Caki2 (cell line): Measurements from ENCODE around the gene ULK3. TPM values are rescaled to one million over a fixed set of nuclear protein-coding genes. Genes with fewer than 3 reads are reported as not detected.

Experiments used
- DNase-seq: peaks from one replicate; pipeline ENCODE4 v3.0.0-alpha.2; 2015; ENCODE audit warnings: low read depth
- in situ Hi-C: cut with HindIII; loops from 2 replicates; pipeline ENCODE4 v1.10.0; 2016; ENCODE audit warnings: low sequenced_read_pairs, low pct_unique_long_range_greater_than_20kb, mixed read lengths
- total RNA-seq: library from RNA; depleted of rRNA; stranded (reverse); fragments of >200 nt; shearing (Covaris generic); gene quantifications from 2 replicates; pipeline ENCODE4 v1.2.3, GENCODE V29; 2014; ENCODE audit warnings: low replicate concordance

ULK3 gene
- total RNA-seq, 1 experiment from 2014 or later = 30.4 TPM

- in situ Hi-C loops = no loop called here
- no peak for DNase-seq
Observed at GRCh38 chr15:74870436-74871215, 27.7 kb upstream of the ULK3 start.

GRCh38 chr15:74869726-74870407 lies 26.9 kb upstream of the ULK3 start:
- in situ Hi-C loops = no loop called here

GRCh38 chr15:74869372-74869725 lies 26.4 kb upstream of the ULK3 start:
- in situ Hi-C loops = no loop called here
- DNase-seq = no peak

More at GRCh38 chr15:74869726-74870407, 26.9 kb upstream of the ULK3 start:
- DNase-seq = no peak

- no peak for DNase-seq
- in situ Hi-C loops = no loop called here
Observed at GRCh38 chr15:74868059-74868458, 25.1 kb upstream of the ULK3 start.

GRCh38 chr15:74867466-74868038 lies 24.6 kb upstream of the ULK3 start:
- DNase-seq = no peak
- in situ Hi-C loops = no loop called here

- peak; percentile 55 for DNase-seq
- in situ Hi-C loops = no loop called here
Observed at GRCh38 chr15:74866090-74866489, 23.1 kb upstream of the ULK3 start.

- no peak for DNase-seq
- in situ Hi-C loops = no loop called here
Observed at GRCh38 chr15:74865316-74865715, 22.4 kb upstream of the ULK3 start.

GRCh38 chr15:74864296-74864695 lies 21.3 kb upstream of the ULK3 start:
- in situ Hi-C loops = no loop called here
- no peak for DNase-seq

GRCh38 chr15:74863239-74864056 lies 20.5 kb upstream of the ULK3 start:
- peak; percentile 69 for DNase-seq
- in situ Hi-C loops = no loop called here

- in situ Hi-C loops = no loop called here
Observed at GRCh38 chr15:74858369-74858740, 15.4 kb upstream of the ULK3 start.

GRCh38 chr15:74857671-74858368 lies 14.9 kb upstream of the ULK3 start:
- in situ Hi-C loops = no loop called here
- no peak for DNase-seq

More at GRCh38 chr15:74858369-74858740, 15.4 kb upstream of the ULK3 start:
- DNase-seq = no peak

GRCh38 chr15:74857082-74857655 lies 14.2 kb upstream of the ULK3 start:
- in situ Hi-C loops = no loop called here
- DNase-seq = no peak

GRCh38 chr15:74856537-74856936 lies 13.6 kb upstream of the ULK3 start:
- DNase-seq = no peak
- in situ Hi-C loops = no loop called here

GRCh38 chr15:74855857-74856256 lies 12.9 kb upstream of the ULK3 start:
- no peak for DNase-seq

GRCh38 chr15:74854453-74855022 lies 11.6 kb upstream of the ULK3 start:
- in situ Hi-C loops = no loop called here
- no peak for DNase-seq

More at GRCh38 chr15:74855857-74856256, 12.9 kb upstream of the ULK3 start:
- in situ Hi-C loops = no loop called here

GRCh38 chr15:74851960-74852359 lies 9.0 kb upstream of the ULK3 start:
- DNase-seq = no peak
- in situ Hi-C loops = no loop called here

- DNase-seq = no peak
- in situ Hi-C loops = no loop called here
Observed at GRCh38 chr15:74850393-74850792, 7.4 kb upstream of the ULK3 start.
